Caco-2 (cell line): ENCODE data around the gene CEACAM21. TPM values are rescaled to one million over a fixed set of nuclear protein-coding genes. Genes with fewer than 3 reads are reported as not detected.

Experiments used
- BruUV-seq: library from RNA; stranded (reverse); fragments of 400-500 nt; replicated peaks from 2 replicates; lab custom pipeline; 2021; lab: Mats Ljungman, UMichigan
- CTCF ChIA-PET: fragments of 300-600 bp; sonication (Branson Sonifier 250); formaldehyde crosslinking; loops from one replicate; lab custom pipeline; 2022; ENCODE audit warnings: antibody characterized with exemption; lab: Charles Lee
- POLR2A ChIA-PET: fragments of 300-600 bp; sonication (Branson Sonifier 250); formaldehyde crosslinking; loops from one replicate; lab custom pipeline; 2022; ENCODE audit warnings: antibody characterized with exemption; lab: Charles Lee
- DNase-seq, 2 experiments: peaks; one replicate each; pipeline versions ENCODE4 v3.0.0 to v3.0.0-alpha.2; 2020 to 2022
- H3K27me3 ChIP-seq: replicated peaks from 2 replicates; pipeline ENCODE4 v1.6.0; 2011; ENCODE audit warnings: low read length; ENCODE audit not compliant: control insufficient read depth, insufficient read depth
- H3K36me3 ChIP-seq: 2 replicates; pipeline ENCODE4 v1.5.1; 2011; ENCODE audit warnings: low read length; ENCODE audit not compliant: control insufficient read depth, insufficient read depth
- H3K4me1 ChIP-seq: fragments of 250-450 bp; sonication (Bioruptor Pico); 2 replicates; pipeline ENCODE4 v1.5.1; 2020; ENCODE audit warnings: mild to moderate bottlenecking
- H3K4me3 ChIP-seq: 2 replicates; pipeline ENCODE4 v1.5.1; 2011; ENCODE audit warnings: low read depth, mild to moderate bottlenecking, control low read depth, low read length
- H3K9me3 ChIP-seq: fragments of 250-450 bp; sonication (Bioruptor Pico); 2 replicates; pipeline ENCODE4 v1.5.1; 2020; ENCODE audit warnings: mild to moderate bottlenecking, moderate library complexity
- H3K27ac Mint-ChIP-seq: one replicate; pipeline ENCODE4 v1.8.0; 2022; ENCODE audit warnings: mixed read lengths; ENCODE audit not compliant: unreplicated experiment
- H3K27me3 Mint-ChIP-seq: one replicate; pipeline ENCODE4 v1.8.0; 2022; ENCODE audit warnings: mixed read lengths; ENCODE audit not compliant: insufficient read depth, unreplicated experiment
- H3K36me3 Mint-ChIP-seq: one replicate; pipeline ENCODE4 v1.8.0; 2022; ENCODE audit warnings: mild to moderate bottlenecking, mixed read lengths; ENCODE audit not compliant: insufficient read depth, unreplicated experiment
- H3K4me1 Mint-ChIP-seq: one replicate; pipeline ENCODE4 v1.8.0; 2022; ENCODE audit warnings: low read depth, mixed read lengths; ENCODE audit not compliant: unreplicated experiment
- H3K4me3 Mint-ChIP-seq: one replicate; pipeline ENCODE4 v1.8.0; 2022; ENCODE audit warnings: mild to moderate bottlenecking, moderate library complexity, mixed read lengths; ENCODE audit not compliant: unreplicated experiment
- H3K9me3 Mint-ChIP-seq: one replicate; pipeline ENCODE4 v1.8.0; 2022; ENCODE audit warnings: mixed read lengths; ENCODE audit not compliant: unreplicated experiment
- intact Hi-C: fragments of 100-400 bp; cut with micrococcal nuclease; formaldehyde crosslinking; loops from one replicate; pipeline ENCODE4 v1.10.0; 2022; ENCODE audit not compliant: unreplicated experiment
- total RNA-seq: library from RNA; stranded (reverse); gene quantifications from 2 replicates; pipeline ENCODE4 v1.2.3, GENCODE V29; 2022
- TF ChIP-seq, protein P1 (sequence below), 2 experiments: fragments of 200-600 bp in 1 of 2; IDR thresholded peaks; 1 replicate in 1 of 2; 2 replicates in 1 of 2; pipeline versions ENCODE4 v1.5.1 to v1.8.0; 2011 to 2022; ENCODE audit warnings: antibody characterized with exemption in 1 of 2, control low read depth in 1 of 2, inconsistent platforms in 1 of 2, low read depth in 1 of 2, low read length in 1 of 2, mild to moderate bottlenecking in 1 of 2, moderate library complexity in 1 of 2; ENCODE audit not compliant: insufficient read depth in 1 of 2, severe bottlenecking in 1 of 2, unreplicated experiment in 1 of 2

Gene CEACAM21
- total RNA-seq, 1 experiment from 2014 or later = not detected

DNA sequence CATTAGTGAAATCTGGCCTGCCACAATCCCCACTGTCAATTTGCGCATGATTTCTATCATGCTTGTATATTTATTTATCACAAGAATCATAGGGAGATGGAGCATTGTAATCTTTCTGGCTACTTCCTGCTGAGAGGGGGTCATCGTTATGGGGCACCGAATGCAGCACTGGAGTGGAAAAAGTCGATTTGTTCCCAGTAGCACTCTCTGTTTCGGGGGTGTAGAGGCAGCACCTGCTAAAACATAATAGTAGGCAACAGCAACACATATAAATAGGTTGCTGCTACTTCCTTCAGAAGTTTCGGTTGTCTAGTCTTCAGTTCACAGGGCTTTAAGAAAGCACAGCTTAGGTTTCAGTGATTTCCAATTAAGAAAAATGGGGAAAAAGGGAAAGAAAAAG, 23.4 kb upstream of the CEACAM21 start:
- Histone ChIP-seq H3K27me3 (peaks cover 1% of the 10 kb centered on the region; the same call in 1 of the 2 replicates), H3K4me3 (no peak overlapping the region), H3K4me1 (peaks cover 7% of the 10 kb centered on the region; the same call in 1 of the 2 replicates), H3K36me3 (no peaks in the 10 kb centered on the region), H3K9me3 (no peaks in the 10 kb centered on the region)
- POLR2A ChIA-PET = no interaction called here
- TF ChIP-seq, protein P1, sequence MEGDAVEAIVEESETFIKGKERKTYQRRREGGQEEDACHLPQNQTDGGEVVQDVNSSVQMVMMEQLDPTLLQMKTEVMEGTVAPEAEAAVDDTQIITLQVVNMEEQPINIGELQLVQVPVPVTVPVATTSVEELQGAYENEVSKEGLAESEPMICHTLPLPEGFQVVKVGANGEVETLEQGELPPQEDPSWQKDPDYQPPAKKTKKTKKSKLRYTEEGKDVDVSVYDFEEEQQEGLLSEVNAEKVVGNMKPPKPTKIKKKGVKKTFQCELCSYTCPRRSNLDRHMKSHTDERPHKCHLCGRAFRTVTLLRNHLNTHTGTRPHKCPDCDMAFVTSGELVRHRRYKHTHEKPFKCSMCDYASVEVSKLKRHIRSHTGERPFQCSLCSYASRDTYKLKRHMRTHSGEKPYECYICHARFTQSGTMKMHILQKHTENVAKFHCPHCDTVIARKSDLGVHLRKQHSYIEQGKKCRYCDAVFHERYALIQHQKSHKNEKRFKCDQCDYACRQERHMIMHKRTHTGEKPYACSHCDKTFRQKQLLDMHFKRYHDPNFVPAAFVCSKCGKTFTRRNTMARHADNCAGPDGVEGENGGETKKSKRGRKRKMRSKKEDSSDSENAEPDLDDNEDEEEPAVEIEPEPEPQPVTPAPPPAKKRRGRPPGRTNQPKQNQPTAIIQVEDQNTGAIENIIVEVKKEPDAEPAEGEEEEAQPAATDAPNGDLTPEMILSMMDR (IDR thresholded peaks at IDR 0.05; ENCODE audit: insufficient read depth in 1 of 2, low read depth in 1 of 2, low read length in 1 of 2, severe bottlenecking in 1 of 2, unreplicated experiment in 1 of 2) = no peak
- Mint-ChIP-seq H3K36me3 (no peaks in the 10 kb centered on the region), H3K9me3 (no peaks in the 10 kb centered on the region), H3K27me3 (peaks cover 22% of the 10 kb centered on the region), H3K4me1 (no peaks in the 10 kb centered on the region), H3K4me3 (no peak overlapping the region), H3K27ac (no peak overlapping the region)
- DNase-seq = no peak
- intact Hi-C loops = no loop called here
- no TSS peak for BruUV-seq
- CTCF ChIA-PET = interaction anchor here (1.5 kb wide), 1 partner anchor 18 kb away, joined by 3 read pairs; no protein-coding TSS in a partner anchor

GRCh38 chr19:41553804-41554203, 22.2 kb upstream of the CEACAM21 start:
- no peak for DNase-seq

GRCh38 chr19:41554907-41555306, 21.1 kb upstream of the CEACAM21 start:
- H3K4me3 ChIP-seq = no peak overlapping the region
- no peaks in the 10 kb centered on the region for H3K4me1 ChIP-seq
- ChIA-PET POLR2A (no interaction called here), CTCF (interaction anchor here (0.6 kb wide), 1 partner anchor 106 kb away, joined by 3 read pairs; no protein-coding TSS in a partner anchor)
- BruUV-seq = no TSS peak
- no peaks in the 10 kb centered on the region for H3K36me3 Mint-ChIP-seq
- no peaks in the 10 kb centered on the region for H3K9me3 Mint-ChIP-seq
- no peaks in the 10 kb centered on the region for H3K36me3 ChIP-seq
- H3K4me3 Mint-ChIP-seq = no peak overlapping the region
- H3K27me3 ChIP-seq = peaks cover 1% of the 10 kb centered on the region; the same call in 1 of the 2 replicates
- no peak overlapping the region for H3K27ac Mint-ChIP-seq
- no peaks in the 10 kb centered on the region for H3K4me1 Mint-ChIP-seq
- intact Hi-C loops = no loop called here
- H3K27me3 Mint-ChIP-seq = peaks cover 19% of the 10 kb centered on the region
- TF ChIP-seq, protein P1 (IDR thresholded peaks at IDR 0.05; ENCODE audit: insufficient read depth in 1 of 2, low read depth in 1 of 2, low read length in 1 of 2, severe bottlenecking in 1 of 2, unreplicated experiment in 1 of 2) = no peak
- DNase-seq = no peak
- H3K9me3 ChIP-seq = no peaks in the 10 kb centered on the region

More at GRCh38 chr19:41553804-41554203, 22.2 kb upstream of the CEACAM21 start:
- BruUV-seq = no TSS peak
- intact Hi-C loops = no loop called here
- Mint-ChIP-seq H3K4me1 (no peaks in the 10 kb centered on the region), H3K27ac (no peak overlapping the region), H3K36me3 (no peaks in the 10 kb centered on the region), H3K9me3 (no peaks in the 10 kb centered on the region), H3K27me3 (peaks cover 19% of the 10 kb centered on the region), H3K4me3 (no peak overlapping the region)
- TF ChIP-seq, protein P1 (IDR thresholded peaks at IDR 0.05; ENCODE audit: insufficient read depth in 1 of 2, low read depth in 1 of 2, low read length in 1 of 2, severe bottlenecking in 1 of 2, unreplicated experiment in 1 of 2) = no peak
- ChIA-PET CTCF (no interaction called here), POLR2A (no interaction called here)
- Histone ChIP-seq H3K36me3 (no peaks in the 10 kb centered on the region), H3K4me1 (peaks cover 5% of the 10 kb centered on the region; the same call in 1 of the 2 replicates), H3K27me3 (peaks cover 1% of the 10 kb centered on the region; the same call in 1 of the 2 replicates), H3K4me3 (no peak overlapping the region), H3K9me3 (no peaks in the 10 kb centered on the region)
